HCT116 (cell line): ENCODE results near the gene LAMC3.

Source experiments
- CBX3 ChIP-seq: IDR thresholded peaks from 2 replicates; pipeline ENCODE4 v1.6.1; 2012; ENCODE audit warnings: low read depth
- EZH2 ChIP-seq: fragments of 200-600 bp; sonication (generic); IDR thresholded peaks from 2 replicates; pipeline ENCODE4 v1.6.1; 2017; ENCODE audit warnings: antibody characterized with exemption, mixed run types
- EZH2phosphoT487 ChIP-seq: fragments of 200-600 bp; IDR thresholded peaks from 2 replicates; pipeline ENCODE4 v1.6.1; 2018; ENCODE audit warnings: antibody characterized with exemption, borderline replicate concordance
- MAX ChIP-seq: IDR thresholded peaks from 2 replicates; pipeline ENCODE4 v1.6.1; 2012
- POLR2A ChIP-seq: IDR thresholded peaks from 2 replicates; pipeline ENCODE4 v1.7.0; 2011; ENCODE audit warnings: borderline replicate concordance; ENCODE audit not compliant: insufficient read depth, insufficient read length; ENCODE audit errors: extremely low read depth
- POLR2AphosphoS5 ChIP-seq: IDR thresholded peaks from 2 replicates; pipeline ENCODE4 v1.6.1; 2011; ENCODE audit warnings: mild to moderate bottlenecking, low read depth, low read length, moderate library complexity
- SIN3A ChIP-seq: IDR thresholded peaks from 2 replicates; pipeline ENCODE4 v1.6.1; 2012; ENCODE audit warnings: low read depth
- YY1 ChIP-seq: IDR thresholded peaks from 2 replicates; pipeline ENCODE4 v1.6.1; 2011; ENCODE audit warnings: low read length, low read depth, moderate library complexity, mild to moderate bottlenecking; ENCODE audit not compliant: insufficient replicate concordance; ENCODE audit errors: extremely low read depth
- ZFX ChIP-seq: fragments of 450-650 bp; IDR thresholded peaks from 2 replicates; pipeline ENCODE4 v1.6.1; 2017
- TF ChIP-seq, protein P1 (sequence below), 3 experiments: fragments of 200-600 bp in 1 of 3; sonication (generic) in 1 of 3; IDR thresholded peaks in 2 of 3; conservative IDR thresholded peaks in 1 of 3; 2 replicates each; pipeline ENCODE4 v1.5.1; 2012 to 2017; ENCODE audit warnings: low read depth in 2 of 3, low read length in 2 of 3, antibody characterized with exemption in 1 of 3, borderline replicate concordance in 1 of 3, control low read depth in 1 of 3, mild to moderate bottlenecking in 1 of 3, mixed read lengths in 1 of 3, mixed run types in 1 of 3, moderate library complexity in 1 of 3; ENCODE audit not compliant: insufficient read depth in 1 of 3

DNA sequence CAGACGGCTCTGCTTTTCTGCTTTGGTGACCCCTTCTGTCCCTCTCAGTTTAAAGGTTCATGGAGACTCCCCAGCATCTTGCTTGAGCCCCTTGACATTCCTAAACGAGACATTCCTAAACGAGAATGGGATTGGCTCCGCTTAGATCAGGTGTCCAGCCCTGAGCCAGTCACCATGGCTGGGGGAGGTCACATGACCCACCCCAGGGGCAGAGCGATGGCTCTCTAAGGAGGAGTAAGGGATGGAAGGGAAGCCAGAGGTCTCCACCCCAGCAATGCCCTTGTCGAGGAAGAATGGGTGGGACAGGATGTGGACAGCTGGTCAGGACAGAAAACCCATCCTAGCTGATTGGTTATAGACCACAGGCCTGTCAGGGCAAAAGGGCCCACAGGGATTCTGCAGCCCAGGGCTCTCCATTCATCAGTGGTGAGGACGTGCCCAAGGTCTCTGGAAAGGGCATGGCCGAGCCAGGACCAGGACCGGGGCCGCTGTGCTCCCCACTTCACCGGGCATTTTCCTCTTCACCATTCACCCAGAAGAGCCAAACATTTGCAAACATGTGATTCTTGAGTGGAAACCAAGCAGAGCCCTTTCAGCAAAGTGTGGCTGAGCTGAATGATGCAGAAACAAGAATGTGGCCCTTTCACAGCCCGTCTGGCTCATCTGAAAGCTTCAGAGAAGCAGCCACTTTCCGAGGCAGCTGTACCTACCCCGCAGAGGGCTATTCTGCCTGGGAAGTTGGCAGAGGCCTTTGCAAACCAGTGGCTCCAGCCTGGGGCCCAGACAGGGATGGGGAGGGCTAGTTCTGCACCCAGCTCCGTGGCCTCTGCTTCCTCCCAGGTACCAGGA, 67.6 kb downstream of the LAMC3 start:
- TF ChIP-seq EZH2: no peak
- no peak for TF ChIP-seq POLR2AphosphoS5
- TF ChIP-seq, protein P1, sequence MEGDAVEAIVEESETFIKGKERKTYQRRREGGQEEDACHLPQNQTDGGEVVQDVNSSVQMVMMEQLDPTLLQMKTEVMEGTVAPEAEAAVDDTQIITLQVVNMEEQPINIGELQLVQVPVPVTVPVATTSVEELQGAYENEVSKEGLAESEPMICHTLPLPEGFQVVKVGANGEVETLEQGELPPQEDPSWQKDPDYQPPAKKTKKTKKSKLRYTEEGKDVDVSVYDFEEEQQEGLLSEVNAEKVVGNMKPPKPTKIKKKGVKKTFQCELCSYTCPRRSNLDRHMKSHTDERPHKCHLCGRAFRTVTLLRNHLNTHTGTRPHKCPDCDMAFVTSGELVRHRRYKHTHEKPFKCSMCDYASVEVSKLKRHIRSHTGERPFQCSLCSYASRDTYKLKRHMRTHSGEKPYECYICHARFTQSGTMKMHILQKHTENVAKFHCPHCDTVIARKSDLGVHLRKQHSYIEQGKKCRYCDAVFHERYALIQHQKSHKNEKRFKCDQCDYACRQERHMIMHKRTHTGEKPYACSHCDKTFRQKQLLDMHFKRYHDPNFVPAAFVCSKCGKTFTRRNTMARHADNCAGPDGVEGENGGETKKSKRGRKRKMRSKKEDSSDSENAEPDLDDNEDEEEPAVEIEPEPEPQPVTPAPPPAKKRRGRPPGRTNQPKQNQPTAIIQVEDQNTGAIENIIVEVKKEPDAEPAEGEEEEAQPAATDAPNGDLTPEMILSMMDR (IDR thresholded peaks at IDR 0.05 in 2 of 3, conservative IDR thresholded peaks at IDR 0.05 in 1 of 3; ENCODE audit: borderline replicate concordance in 1 of 3, insufficient read depth in 1 of 3, low read depth in 2 of 3, low read length in 2 of 3): no peak
- TF ChIP-seq SIN3A: no peak
- no peak for TF ChIP-seq ZFX
- TF ChIP-seq EZH2phosphoT487: no peak
- TF ChIP-seq YY1: no peak
- TF ChIP-seq POLR2A: no peak
- no peak for TF ChIP-seq CBX3
- no peak for TF ChIP-seq MAX
